ENCODE data around the gene CWC22. TPM values are rescaled to one million over a fixed set of nuclear protein-coding genes. Genes with fewer than 3 reads are reported as not detected.

The CWC22 gene
- total and polyA plus RNA-seq, 2 of the 13 experiments (the other 11 are each of a cell fraction or from before 2014, with no cell fraction given), result 5.7 to 29.2 TPM

DNA sequence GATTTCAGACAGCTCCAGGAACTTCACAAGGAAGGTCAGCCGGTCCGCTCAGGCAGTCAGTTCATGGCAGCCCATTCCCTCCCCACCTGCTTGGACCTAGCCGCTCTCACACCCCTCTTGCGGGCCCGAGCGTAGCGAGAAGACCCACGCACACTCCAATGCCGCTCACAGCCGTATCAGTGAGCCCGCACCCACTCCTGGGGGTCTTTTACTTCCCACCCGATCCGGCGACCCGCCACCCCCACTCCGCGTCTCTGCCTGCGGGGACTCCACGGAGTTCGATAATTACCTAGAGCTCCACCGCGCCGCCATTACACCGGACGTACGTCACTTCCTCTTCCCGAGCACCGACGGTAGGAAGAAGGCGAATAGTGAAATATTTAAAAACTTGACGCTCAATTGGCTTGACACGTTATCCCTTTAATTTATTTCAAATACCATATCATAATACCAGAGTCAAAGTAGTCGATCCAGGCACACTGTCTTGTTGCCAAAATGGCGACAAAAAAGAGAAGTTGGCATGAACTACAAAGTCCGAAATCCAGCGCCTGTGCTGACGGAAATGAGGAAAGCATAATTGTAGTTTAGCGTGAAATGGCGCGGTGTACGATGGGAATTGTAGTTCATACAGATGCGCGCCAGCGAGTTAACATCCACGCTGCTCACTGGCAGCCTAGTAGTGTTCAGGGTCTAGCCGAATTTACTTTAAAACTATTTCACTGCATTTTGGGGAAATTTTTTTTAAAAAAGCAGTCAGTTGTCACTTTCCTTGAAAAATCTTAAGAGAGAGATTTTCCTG, at the start of gene CWC22 (continued):
- no peak; the same call in none of the 2 replicates for TF ChIP-seq SNAPC2 (CRISPR knock-in tag; IDR thresholded peaks at IDR 0.05)
- no peak for TF ChIP-seq GPN1 (CRISPR knock-in tag; IDR thresholded peaks at IDR 0.05; ENCODE audit: borderline replicate concordance)
- TF ChIP-seq MTA1 (CRISPR knock-in tag; IDR thresholded peaks at IDR 0.05; ENCODE audit: borderline replicate concordance), result 0 out of 2 replicates have a peak, but pooled peaks have one; percentile 70
- TF ChIP-seq, protein P1, sequence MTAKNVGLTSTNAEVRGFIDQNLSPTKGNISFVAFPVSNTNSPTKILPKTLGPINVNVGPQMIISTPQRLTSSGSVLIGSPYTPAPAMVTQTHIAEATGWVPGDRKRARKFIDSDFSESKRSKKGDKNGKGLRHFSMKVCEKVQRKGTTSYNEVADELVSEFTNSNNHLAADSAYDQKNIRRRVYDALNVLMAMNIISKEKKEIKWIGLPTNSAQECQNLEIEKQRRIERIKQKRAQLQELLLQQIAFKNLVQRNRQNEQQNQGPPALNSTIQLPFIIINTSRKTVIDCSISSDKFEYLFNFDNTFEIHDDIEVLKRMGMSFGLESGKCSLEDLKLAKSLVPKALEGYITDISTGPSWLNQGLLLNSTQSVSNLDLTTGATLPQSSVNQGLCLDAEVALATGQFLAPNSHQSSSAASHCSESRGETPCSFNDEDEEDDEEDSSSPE (CRISPR knock-in tag; IDR thresholded peaks at IDR 0.05), result peak; percentile 69
- TF ChIP-seq ZBTB42 (CRISPR knock-in tag; IDR thresholded peaks at IDR 0.05), result no peak; the same call in 1 of the 2 replicates
- TF ChIP-seq, protein P2, sequence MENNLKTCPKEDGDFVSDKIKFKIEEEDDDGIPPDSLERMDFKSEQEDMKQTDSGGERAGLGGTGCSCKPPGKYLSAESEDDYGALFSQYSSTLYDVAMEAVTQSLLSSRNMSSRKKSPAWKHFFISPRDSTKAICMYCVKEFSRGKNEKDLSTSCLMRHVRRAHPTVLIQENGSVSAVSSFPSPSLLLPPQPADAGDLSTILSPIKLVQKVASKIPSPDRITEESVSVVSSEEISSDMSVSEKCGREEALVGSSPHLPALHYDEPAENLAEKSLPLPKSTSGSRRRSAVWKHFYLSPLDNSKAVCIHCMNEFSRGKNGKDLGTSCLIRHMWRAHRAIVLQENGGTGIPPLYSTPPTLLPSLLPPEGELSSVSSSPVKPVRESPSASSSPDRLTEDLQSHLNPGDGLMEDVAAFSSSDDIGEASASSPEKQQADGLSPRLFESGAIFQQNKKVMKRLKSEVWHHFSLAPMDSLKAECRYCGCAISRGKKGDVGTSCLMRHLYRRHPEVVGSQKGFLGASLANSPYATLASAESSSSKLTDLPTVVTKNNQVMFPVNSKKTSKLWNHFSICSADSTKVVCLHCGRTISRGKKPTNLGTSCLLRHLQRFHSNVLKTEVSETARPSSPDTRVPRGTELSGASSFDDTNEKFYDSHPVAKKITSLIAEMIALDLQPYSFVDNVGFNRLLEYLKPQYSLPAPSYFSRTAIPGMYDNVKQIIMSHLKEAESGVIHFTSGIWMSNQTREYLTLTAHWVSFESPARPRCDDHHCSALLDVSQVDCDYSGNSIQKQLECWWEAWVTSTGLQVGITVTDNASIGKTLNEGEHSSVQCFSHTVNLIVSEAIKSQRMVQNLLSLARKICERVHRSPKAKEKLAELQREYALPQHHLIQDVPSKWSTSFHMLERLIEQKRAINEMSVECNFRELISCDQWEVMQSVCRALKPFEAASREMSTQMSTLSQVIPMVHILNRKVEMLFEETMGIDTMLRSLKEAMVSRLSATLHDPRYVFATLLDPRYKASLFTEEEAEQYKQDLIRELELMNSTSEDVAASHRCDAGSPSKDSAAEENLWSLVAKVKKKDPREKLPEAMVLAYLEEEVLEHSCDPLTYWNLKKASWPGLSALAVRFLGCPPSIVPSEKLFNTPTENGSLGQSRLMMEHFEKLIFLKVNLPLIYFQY (CRISPR knock-in tag; IDR thresholded peaks at IDR 0.05; ENCODE audit: borderline replicate concordance), result 0 out of 2 replicates have a peak, but pooled peaks have one; percentile 70
- TF ChIP-seq ZSCAN9 (CRISPR knock-in tag; IDR thresholded peaks at IDR 0.05; ENCODE audit: borderline replicate concordance), result no peak
- TF ChIP-seq ZNF558 (CRISPR knock-in tag; IDR thresholded peaks at IDR 0.05; ENCODE audit: borderline replicate concordance), result 0 out of 2 replicates have a peak, but pooled peaks have one; percentile 37
- TF ChIP-seq SP1 (IDR thresholded peaks at IDR 0.05), result no peak
- 0 out of 2 replicates have a peak, but pooled peaks have one; percentile 18 for TF ChIP-seq SP1 (CRISPR knock-in tag; IDR thresholded peaks at IDR 0.05)
- peak; percentile 94 for TF ChIP-seq KMT2A (CRISPR knock-in tag; IDR thresholded peaks at IDR 0.05)
- peak; percentile 88 for TF ChIP-seq MIXL1 (CRISPR knock-in tag; IDR thresholded peaks at IDR 0.05)
- TF ChIP-seq TFE3 (CRISPR knock-in tag; IDR thresholded peaks at IDR 0.05), result peak; percentile 49; the same call in 1 of the 2 replicates
- TF ChIP-seq DDIT3 (CRISPR knock-in tag; IDR thresholded peaks at IDR 0.05), result 0 out of 2 replicates have a peak, but pooled peaks have one; percentile 30
- TF ChIP-seq GMEB2 (CRISPR knock-in tag; IDR thresholded peaks at IDR 0.05; ENCODE audit: low read depth), result peak; percentile 76
- TF ChIP-seq ARID2 (CRISPR knock-in tag; IDR thresholded peaks at IDR 0.05; ENCODE audit: borderline replicate concordance), result peak; percentile 83; the same call in 1 of the 2 replicates
- 0 out of 2 replicates have a peak, but pooled peaks have one; percentile 65 for TF ChIP-seq ZNF44 (CRISPR knock-in tag; IDR thresholded peaks at IDR 0.05)
- peak; percentile 44; the same call in 1 of the 2 replicates for TF ChIP-seq ESRRA (CRISPR knock-in tag; IDR thresholded peaks at IDR 0.05; ENCODE audit: low read depth)
- TF ChIP-seq CEBPG (CRISPR knock-in tag; IDR thresholded peaks at IDR 0.05), result peak; percentile 47
- no peak for TF ChIP-seq ZNF615 (CRISPR knock-in tag; IDR thresholded peaks at IDR 0.05; ENCODE audit: borderline replicate concordance)
- no peak; the same call in 1 of the 2 replicates for TF ChIP-seq ZIK1 (CRISPR knock-in tag; IDR thresholded peaks at IDR 0.05; ENCODE audit: borderline replicate concordance, low read depth)
- TF ChIP-seq BCL6 (CRISPR knock-in tag; IDR thresholded peaks at IDR 0.05), result peak; percentile 45
